Breast epithelium (tissue), 3 donors: ENCODE measurements around the gene TPBG.

Source experiments
- POLR2A ChIP-seq: fragments of 450-650 bp; IDR thresholded peaks from one replicate; pipeline ENCODE4 v1.6.1; 2016; ENCODE audit warnings: antibody characterized with exemption, mild to moderate bottlenecking, moderate library complexity
- TF ChIP-seq, protein P1 (sequence below), 3 donors: fragments of 450-650 bp; IDR thresholded peaks; one replicate each; pipeline ENCODE4 v1.5.1; 2016 to 2017; ENCODE audit warnings: antibody characterized with exemption in 3 of 3, mild to moderate bottlenecking in 3 of 3, moderate library complexity in 3 of 3

DNA sequence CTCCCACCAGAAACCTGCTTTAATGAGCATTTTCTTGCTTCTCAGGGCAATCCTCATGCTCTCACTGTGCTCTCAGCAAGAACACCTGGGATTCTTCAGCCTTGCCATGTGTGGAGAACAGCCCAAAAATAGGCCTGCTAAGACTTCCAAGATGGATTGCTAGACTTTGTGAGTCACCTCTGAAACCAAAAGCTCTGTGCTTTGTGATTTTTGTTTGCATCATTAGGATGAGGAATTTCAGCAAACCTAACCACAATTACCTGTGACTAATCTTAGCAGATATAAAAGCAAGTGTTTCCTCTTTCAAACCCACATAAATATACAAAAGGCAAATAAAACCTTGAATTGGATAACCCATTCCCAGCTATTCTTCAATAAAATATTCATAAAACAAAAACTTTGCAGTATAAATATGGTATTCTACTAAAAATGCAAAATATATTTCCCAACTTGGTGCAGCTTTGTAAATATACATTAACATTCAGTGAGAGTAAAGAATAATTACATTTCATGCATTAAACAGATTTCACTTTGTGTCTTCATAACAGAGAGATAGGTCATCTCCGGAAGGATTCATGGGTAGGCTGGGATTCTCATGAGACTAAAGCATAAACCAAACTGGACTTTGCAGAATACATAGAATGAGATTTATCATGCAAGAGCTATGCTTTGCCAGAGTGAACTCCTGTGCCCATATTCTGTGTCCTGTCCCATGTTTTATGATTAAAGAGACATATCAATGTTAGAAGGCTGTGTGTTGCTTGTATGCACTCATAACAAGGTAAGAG lies 33.5 kb downstream of the TPBG start:
- TF ChIP-seq, protein P1, sequence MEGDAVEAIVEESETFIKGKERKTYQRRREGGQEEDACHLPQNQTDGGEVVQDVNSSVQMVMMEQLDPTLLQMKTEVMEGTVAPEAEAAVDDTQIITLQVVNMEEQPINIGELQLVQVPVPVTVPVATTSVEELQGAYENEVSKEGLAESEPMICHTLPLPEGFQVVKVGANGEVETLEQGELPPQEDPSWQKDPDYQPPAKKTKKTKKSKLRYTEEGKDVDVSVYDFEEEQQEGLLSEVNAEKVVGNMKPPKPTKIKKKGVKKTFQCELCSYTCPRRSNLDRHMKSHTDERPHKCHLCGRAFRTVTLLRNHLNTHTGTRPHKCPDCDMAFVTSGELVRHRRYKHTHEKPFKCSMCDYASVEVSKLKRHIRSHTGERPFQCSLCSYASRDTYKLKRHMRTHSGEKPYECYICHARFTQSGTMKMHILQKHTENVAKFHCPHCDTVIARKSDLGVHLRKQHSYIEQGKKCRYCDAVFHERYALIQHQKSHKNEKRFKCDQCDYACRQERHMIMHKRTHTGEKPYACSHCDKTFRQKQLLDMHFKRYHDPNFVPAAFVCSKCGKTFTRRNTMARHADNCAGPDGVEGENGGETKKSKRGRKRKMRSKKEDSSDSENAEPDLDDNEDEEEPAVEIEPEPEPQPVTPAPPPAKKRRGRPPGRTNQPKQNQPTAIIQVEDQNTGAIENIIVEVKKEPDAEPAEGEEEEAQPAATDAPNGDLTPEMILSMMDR (IDR thresholded peaks at IDR 0.05), result no peak
- no peak for TF ChIP-seq POLR2A
